GM19324 (cell line): ENCODE measurements around the gene ISY1.
"Not testable (repeated sequence)": the region's sequence is repeated elsewhere in the genome, so short reads cannot be mapped to it uniquely, and the experiment has no call there.

Experiments
- ATAC-seq: cut with Tn5 transposase; IDR thresholded peaks from one replicate; pipeline ENCODE4 v1.9.1; 2021; ENCODE audit warnings: mild to moderate bottlenecking, moderate library complexity; ENCODE audit not compliant: unreplicated experiment, low FRiP score

ISY1 gene

GRCh38 chr3:129173206-129173605 is 12.3 kb upstream of the ISY1 start:
- ATAC-seq: no peak

- no peak for ATAC-seq
Observed at GRCh38 chr3:129166579-129167332, 5.9 kb upstream of the ISY1 start.

- ATAC-seq: not testable (repeated sequence)
Observed at GRCh38 chr3:129165594-129165993, 4.7 kb upstream of the ISY1 start.

DNA sequence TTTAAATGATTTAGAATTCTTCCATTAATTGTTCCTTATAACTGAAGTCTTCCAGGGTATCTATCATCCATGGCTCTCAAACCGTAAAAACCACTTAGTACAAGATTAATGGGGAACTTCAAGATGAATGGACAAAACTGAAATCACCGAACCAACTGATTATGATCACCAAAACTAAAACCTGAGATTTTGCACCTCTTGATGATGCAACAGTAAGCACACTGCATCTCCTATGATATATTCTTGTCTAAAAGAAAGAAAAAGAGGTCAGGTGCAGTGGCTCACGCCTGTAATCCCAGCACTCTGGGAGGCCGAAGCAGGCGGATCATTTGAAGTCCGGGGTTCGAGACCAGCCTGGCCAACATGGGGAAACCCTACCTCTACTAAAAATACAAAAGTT is 3.6 kb upstream of the ISY1 start:
- no peak for ATAC-seq

DNA sequence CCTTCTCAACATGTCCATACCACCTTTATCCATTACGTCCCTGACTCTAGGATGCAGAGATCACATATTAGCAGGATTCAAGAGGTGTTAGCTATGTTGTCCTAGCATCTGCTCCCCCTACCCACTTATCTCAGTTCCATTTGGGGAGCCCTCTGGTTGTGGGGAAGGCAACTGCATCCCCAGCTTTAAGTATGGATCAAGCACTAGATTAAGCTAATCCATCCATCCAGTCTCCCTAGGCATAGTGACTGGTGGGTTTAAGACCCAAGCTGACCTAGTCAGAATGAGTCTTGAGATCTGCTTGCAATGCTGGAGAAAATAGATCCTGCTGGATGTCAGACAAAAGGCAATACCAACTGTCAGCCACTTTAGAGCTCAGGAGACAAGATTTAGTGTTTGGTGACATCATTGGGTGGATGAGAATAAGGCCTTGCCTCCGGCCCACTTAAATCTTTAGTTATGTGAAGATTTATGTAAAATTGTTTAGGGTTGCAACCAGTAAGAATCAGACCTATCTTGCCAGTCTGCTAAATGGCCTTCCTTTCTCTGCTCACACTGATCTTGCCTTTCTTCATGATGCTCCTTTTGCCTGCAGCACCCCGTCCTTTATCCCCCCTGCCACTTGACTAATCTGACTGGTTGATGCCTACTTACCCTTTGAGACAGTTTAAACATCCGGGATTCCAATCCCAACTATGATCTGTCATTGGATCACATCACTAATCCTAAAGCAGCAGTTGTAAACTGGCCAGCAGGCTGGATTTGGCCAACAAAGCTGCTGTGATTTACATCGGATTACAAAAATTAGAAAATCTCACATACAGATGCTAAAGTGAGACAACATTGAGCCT is 2.1 kb upstream of the ISY1 start:
- ATAC-seq: no peak

DNA sequence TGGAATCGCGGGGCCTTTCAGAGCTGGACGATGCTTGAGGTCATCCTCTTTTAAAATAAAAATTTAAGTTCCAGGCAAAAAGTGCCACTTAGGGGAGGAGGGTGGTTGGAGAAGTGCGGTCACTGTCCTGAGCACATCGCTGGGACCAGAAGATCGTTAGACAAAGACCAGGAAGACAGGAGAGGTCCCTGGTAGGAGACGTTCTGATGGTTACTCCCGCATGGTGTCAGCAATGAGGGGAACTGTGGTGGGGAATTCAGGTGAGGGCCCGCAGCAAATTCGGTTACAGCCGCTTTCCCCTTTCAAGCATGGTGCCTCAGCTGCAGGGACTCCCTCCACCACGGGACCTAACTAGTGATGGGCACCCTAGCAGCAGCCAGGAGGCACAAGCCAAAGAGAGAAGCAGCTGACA is 1.0 kb upstream of the ISY1 start:
- ATAC-seq: no peak

GRCh38 chr3:129144786-129145185 is 16.1 kb downstream of the ISY1 start:
- no peak for ATAC-seq

DNA sequence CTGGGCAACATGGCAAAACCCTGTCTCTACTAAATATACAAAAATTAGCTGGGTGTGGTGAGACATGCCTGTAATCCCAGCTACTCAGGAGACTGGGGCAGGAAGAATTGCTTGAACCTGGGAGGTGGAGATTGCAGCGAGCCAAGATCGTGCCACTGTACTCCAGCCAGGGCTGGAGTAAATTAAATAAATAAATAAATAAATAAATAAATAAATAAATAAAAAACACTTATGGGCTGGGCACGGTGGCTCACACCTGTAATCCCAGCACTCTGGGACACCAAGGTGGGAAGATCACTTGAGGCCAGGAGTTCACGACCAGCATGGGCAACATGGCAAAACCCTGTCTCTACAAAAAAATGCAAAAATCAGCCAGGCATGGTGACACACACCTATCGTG is 19.9 kb downstream of the ISY1 start:
- ATAC-seq: not testable (repeated sequence)

DNA sequence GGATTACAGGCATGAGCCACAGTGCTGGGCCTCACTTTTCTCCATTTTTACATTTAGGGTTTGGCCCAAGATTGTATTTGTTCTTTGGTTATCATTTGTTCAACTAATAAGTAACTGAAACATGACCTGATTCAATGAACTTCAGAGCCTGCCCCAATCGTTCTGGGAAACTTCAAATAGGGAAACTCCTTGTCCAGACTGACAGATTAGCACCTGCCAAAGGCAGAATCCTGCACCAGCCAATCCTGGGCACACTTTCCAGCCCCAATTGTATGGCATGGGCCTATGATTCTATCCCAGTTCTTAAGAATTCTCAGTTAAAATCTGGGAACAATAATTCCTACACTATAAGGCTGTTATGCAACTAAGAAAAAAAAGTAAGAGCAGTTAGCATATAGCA is 21.0 kb downstream of the ISY1 start:
- no peak for ATAC-seq

DNA sequence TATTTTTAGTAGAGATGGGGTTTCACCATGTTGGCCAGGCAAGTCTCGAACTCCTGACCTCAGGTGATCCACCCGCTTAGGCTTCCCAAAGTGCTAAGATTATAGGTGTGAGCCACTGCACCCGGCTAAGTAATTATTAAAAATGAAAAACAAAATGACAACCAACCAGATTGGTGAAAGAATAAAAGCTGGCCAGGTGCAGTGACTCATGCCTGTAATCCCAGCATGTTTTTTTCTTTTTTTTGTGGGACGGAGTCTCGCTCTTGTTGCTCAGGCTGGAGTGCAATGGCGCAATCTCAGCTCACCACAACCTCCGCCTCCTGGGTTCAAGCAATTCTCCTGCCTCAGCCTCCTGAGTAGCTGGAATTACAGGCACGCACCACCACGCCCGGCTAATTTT is 24.6 kb downstream of the ISY1 start:
- not testable (repeated sequence) for ATAC-seq

DNA sequence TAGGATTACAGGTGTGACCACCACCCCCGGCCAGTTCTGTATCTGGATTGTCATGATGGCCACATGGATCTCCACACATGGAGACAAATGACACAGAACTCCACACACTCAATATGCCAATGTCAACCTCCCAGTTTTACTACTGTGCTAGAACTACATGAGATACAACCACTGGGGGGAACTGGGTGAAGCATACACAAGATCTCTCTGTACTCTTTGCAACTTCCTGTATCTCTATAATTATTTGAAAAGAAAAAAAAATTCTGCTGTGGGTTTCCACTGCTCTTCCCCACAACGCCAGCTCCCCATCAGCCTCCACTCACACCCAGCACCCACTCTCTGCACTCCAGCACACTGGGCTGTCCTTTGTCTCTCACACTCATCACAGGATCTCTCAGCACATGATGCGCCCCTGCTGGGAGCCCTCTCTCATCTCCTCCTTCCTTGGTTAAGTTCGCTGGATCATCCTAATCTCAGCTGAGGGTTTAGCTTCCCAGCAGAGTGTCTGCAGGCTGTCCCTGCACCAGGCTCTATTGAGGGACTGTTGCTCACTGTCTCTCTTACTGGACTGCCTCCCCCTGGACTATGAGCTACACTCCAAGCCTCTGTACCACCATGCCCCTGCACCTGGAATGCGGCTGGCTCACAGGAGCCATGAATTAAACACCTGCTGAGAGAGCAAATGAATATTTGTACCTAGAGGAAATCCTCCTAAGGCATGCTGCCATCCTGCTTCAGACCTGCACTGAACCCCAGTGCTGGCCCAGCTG is 28.6 kb downstream of the ISY1 start:
- no peak for ATAC-seq

DNA sequence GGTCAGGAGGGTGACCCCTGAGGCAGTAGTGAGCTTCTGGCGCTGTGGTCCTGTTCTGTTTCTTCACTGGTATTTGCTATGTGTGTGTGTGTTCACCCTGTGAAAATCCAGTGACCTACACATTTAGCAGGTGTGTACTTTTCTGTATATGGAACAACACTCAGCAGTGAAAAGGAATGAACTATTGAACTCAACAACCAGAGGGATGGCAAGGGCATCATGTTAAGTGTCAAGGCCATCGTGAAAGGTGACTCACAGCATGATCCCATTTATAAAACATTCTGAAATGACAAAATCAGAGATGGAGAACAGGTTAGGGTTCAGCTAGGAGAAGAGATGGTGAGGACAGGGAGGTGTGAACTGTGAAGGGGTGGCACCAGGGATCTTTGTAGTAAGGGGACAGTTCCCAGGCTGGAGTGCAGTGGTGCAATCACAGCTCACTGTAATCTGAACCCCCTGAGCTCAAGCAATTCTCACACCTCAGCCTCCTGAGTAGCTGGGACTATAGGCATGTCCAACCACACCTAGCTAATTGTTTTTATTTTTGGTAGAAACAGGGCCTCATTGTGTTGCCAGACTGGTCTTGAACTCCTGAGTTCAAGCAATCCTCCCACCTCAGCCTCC is 29.3 kb downstream of the ISY1 start:
- no peak for ATAC-seq

DNA sequence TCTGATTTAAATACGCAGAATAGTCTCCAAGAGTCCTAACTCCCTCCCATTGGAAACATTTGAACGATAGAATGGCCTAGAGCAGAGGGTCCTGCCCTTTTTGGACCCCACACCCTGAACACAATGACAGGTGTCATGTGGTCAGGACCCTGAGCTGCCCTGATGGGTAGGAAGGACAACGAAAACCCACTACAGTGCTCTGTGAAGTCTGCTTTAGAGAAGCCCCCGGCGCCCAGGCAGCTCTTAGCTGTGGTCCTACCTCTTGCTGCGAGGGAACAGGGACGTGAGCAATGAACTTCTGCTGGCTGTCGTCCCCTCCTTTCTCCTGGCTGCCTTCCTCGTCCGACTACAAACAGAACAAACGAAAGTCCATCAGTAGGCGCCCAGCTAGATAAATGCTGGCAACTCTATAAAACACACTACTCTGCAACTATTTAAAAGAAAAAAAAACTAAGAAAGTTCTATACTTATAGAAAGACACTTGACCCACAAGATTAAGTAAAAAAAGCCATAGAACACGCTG is 30.5 kb downstream of the ISY1 start:
- ATAC-seq: no peak

DNA sequence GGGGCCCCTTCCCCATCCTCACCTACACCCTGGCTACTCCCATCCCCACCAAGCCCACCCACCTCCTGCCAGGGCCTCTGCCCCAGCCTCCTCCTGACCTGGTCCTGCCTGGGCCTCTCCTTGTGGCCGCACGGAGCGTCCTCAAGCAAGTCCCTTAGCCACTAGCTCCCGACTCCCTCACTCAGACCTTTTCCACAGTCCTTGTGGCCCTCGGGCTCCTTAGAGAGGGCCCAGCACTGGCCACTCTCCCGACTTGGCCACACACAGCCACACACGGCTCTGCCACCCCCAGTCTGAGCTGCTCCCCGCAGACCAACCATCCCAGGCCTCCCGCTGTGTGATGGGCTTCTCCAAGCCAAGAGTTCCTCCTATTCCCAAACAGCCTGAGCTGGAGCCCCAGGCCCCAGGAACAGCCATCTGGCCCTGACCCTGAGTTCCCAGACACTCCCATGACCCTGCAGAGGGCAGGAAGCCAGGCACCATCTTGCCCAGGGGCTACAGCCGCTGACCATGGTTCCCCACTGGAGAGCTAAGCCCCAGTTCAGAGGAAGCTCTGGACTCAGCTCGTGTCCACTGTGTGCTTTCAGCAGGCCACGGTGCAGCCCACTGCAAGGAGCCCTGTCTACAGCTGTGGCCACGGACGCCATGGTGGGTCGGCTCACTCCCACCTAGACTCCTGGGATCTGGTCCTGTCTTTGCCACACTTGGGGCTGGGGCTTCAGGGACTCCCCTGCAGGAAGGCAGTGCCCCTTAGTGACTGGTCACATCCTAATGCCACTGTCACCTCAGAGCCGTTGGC is 32.3 kb downstream of the ISY1 start:
- no peak for ATAC-seq

DNA sequence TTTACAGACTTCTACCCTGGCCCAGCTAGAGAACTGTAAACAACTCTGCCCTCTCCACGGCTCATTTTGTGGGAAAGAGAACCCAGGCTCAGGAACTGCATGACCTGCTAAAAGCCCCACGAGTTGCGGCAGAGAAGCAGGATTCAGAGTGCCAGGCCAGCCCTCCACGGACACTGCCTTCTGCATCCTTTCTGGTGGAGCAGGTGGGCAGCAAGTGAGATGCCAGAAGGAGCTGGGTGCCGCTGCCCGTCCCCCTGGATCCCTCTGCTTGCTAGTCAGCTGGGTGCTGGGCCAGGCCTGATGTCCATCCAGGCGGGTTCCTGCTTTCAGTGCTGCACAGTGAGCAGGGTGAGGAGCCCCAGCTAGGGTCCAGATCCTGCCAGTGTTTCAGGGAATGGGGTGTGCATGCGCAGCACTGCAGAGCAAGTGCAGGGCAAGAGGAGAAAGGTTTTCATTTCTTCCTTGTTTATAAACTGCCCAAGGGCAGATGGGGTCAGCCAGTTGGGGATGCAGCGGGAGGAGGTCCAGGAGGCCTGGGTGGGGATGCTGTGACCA is 34.1 kb downstream of the ISY1 start:
- no peak for ATAC-seq

DNA sequence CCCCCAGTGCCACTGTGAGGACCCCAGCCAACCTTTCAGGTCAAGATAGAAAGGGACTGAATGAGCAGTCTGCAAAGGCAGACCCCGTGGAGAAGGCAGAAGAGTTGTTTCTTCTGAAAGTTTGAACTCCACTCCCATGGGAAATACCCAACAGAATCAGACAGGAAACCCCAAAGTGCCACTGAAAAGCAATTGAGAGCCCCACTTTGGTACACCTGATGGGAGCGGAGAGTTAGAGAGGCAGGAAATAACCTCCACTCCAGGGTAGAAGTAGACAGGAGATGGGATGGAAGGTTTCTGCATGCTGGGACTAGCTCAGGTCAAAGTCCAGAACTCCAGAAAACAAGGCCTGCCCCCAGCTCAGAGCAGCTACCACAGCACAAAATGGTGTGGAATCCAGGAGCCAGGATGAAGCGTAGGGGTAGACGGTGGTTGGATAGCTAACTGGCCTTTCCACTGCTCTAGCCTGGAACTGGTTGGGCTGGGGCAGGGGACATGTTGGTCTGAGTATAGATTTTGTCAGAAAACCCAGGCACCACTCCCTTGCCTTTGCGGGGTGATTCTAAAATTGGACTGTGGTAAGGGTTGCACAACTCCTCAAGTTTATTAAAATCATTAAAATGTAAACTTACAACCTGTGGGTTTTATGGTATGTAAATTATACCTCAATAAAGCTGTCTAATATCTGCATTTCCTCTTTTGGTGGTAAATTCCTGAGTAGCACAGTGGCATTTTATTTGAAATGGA is 37.4 kb downstream of the ISY1 start:
- ATAC-seq: no peak

DNA sequence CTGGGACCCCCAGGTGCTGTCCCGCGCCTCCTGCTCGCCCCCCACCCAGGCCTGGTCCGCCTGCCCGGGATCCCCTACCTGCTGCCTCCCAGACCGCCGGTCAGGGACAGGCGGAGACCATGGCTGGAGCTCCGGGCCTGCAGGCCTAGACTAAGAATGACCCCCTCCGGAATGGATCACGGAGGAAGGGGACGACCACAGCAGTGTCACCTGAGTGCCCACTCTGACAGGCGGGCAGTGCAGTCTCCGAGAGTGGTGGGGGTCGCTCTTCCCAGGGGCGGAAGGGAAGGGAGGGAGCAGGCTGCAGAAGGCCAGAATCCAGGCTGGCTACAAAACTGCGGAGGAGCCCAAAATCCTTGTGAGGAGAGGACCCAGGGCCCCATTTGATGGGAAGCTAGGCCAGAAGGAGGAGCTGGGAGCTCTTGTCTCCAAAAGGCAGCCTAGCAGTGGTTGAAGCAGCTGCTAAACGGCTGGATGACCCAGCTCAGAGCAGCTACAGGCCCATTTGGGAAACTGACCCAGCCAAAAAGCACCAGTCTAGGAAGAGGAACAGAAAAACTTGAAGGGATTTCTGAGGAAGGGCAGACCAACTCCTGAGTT is 38.4 kb downstream of the ISY1 start:
- ATAC-seq: no peak

- peak; percentile 49 for ATAC-seq
Observed at GRCh38 chr3:129121792-129122411, 39.0 kb downstream of the ISY1 start, which contains the start of gene RAB43. Gene RAB43, minus strand, starts transcription at chr3:129121804. Its CDS starts 315 bp downstream, at chr3:129121489.
